Naive thymus-derived CD4-positive, alpha-beta T cell (primary cell): ENCODE data around the gene ELOB. TPM values are rescaled to one million over a fixed set of nuclear protein-coding genes. Genes with fewer than 3 reads are reported as not detected.

Source experiments
- ATAC-seq: fragments of 150-1000 bp; cut with Tn5 transposase; 2 replicates; pipeline ENCODE4 v1.10.0; 2021; ENCODE audit warnings: mild to moderate bottlenecking, moderate library complexity
- CTCF ChIA-PET: fragments of 350-600 bp; sonication (Branson Sonifier 250); formaldehyde crosslinking; loops from one replicate; lab custom pipeline; 2021; ENCODE audit warnings: antibody characterized with exemption; lab: Charles Lee
- POLR2A ChIA-PET: fragments of 350-600 bp; sonication (Branson Sonifier 250); formaldehyde crosslinking; loops from one replicate; lab custom pipeline; 2021; ENCODE audit warnings: antibody characterized with exemption, inconsistent platforms; lab: Charles Lee
- DNase-seq, 9 donors: peaks; one replicate each; pipeline versions ENCODE4 v3.0.0 to v3.0.0-alpha.2; 2020 to 2022; ENCODE audit warnings: mixed read lengths in 1 of 9
- H3K27ac ChIP-seq: one replicate; pipeline ENCODE4 v1.7.0; 2013; ENCODE audit warnings: mild to moderate bottlenecking, low read depth, low read length, moderate library complexity
- H3K27me3 ChIP-seq, 2 donors: one replicate each; pipeline ENCODE4 v1.7.0; 2013; ENCODE audit warnings: low read length in 2 of 2, mild to moderate bottlenecking in 2 of 2, moderate library complexity in 2 of 2; ENCODE audit not compliant: control insufficient read depth in 2 of 2, insufficient read depth in 2 of 2
- H3K36me3 ChIP-seq, 3 experiments: 1 replicate in 2 of 3; 2 replicates in 1 of 3; pipeline ENCODE4 v1.7.0; 2013; ENCODE audit warnings: low read length in 3 of 3, mild to moderate bottlenecking in 3 of 3, moderate library complexity in 1 of 3; ENCODE audit not compliant: insufficient read depth in 3 of 3, control insufficient read depth in 2 of 3
- H3K4me1 ChIP-seq, 2 donors: one replicate each; pipeline ENCODE4 v1.7.0; 2013; ENCODE audit warnings: low read length in 2 of 2, mild to moderate bottlenecking in 2 of 2, moderate library complexity in 1 of 2; ENCODE audit not compliant: control insufficient read depth in 2 of 2, insufficient read depth in 2 of 2
- H3K4me3 ChIP-seq: 2 replicates; pipeline ENCODE4 v1.7.0; 2013; ENCODE audit warnings: mild to moderate bottlenecking, low read length
- H3K9me3 ChIP-seq, 3 experiments: 1 replicate in 2 of 3; 2 replicates in 1 of 3; pipeline ENCODE4 v1.7.0; 2013; ENCODE audit warnings: low read length in 3 of 3; ENCODE audit not compliant: control insufficient read depth in 2 of 3
- H3K27ac Mint-ChIP-seq, 9 donors: one replicate each; pipeline ENCODE4 v1.8.0; 2020 to 2022; ENCODE audit warnings: mixed read lengths in 9 of 9, mild to moderate bottlenecking in 8 of 9, moderate library complexity in 5 of 9, inconsistent platforms in 2 of 9
- H3K27me3 Mint-ChIP-seq, 5 donors: one replicate each; pipeline ENCODE4 v1.8.0; 2021 to 2022; ENCODE audit warnings: mixed read lengths in 5 of 5, mild to moderate bottlenecking in 1 of 5
- H3K36me3 Mint-ChIP-seq, 5 donors: one replicate each; pipeline ENCODE4 v1.8.0; 2020 to 2022; ENCODE audit warnings: mixed read lengths in 5 of 5, mild to moderate bottlenecking in 3 of 5, inconsistent platforms in 1 of 5
- H3K4me1 Mint-ChIP-seq, 7 donors: one replicate each; pipeline ENCODE4 v1.8.0; 2020 to 2022; ENCODE audit warnings: mixed read lengths in 7 of 7, mild to moderate bottlenecking in 3 of 7, inconsistent platforms in 1 of 7
- H3K4me3 Mint-ChIP-seq, 10 donors: one replicate each; pipeline ENCODE4 v1.8.0; 2020 to 2022; ENCODE audit warnings: mild to moderate bottlenecking in 10 of 10, mixed read lengths in 10 of 10, moderate library complexity in 6 of 10, inconsistent platforms in 2 of 10
- H3K9me3 Mint-ChIP-seq, 11 donors: one replicate each; pipeline ENCODE4 v1.8.0; 2020 to 2022; ENCODE audit warnings: mixed read lengths in 11 of 11, mild to moderate bottlenecking in 4 of 11, inconsistent platforms in 1 of 11, moderate library complexity in 1 of 11
- intact Hi-C, 2 donors: fragments of 100-400 bp; cut with micrococcal nuclease; formaldehyde crosslinking; loops; one replicate each; pipeline ENCODE4 v1.15.1; 2023
- polyA plus RNA-seq, 2 donors: library from polyadenylated mRNA; unstranded; fragments of 300-500 nt; fragmentation: Illumina TruSeq; gene quantifications; one replicate each; pipeline ENCODE4 v1.2.3, GENCODE V29; 2021
- total RNA-seq, 6 experiments: library from RNA in 5 of 6; stranded (reverse) in 5 of 6; gene quantifications; 1 replicate in 5 of 6; 2 replicates in 1 of 6; pipeline ENCODE4 v1.2.3 and lab custom pipeline; 2021 to 2026

The ELOB gene
- total and polyA plus RNA-seq, 7 experiments from 2014 or later, result 65.3 to 252 (median 127) TPM

DNA sequence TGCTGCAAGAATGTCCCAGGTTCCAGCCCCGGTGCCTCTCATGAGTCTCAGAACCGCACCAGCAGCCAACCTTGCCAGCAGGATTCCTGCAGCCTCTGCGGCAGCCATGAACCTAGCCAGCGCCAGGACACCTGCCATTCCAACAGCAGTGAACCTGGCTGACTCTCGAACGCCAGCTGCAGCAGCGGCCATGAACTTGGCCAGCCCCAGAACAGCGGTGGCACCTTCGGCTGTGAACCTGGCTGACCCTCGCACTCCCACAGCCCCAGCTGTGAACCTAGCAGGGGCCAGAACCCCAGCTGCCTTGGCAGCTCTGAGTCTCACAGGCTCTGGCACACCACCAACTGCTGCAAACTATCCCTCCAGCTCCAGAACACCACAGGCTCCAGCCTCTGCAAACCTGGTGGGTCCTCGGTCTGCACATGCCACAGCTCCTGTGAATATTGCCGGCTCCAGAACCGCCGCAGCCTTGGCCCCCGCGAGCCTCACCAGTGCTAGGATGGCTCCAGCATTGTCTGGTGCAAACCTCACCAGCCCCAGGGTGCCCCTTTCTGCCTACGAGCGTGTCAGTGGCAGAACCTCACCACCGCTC lies 9.8 kb downstream of the ELOB start:
- Mint-ChIP-seq H3K4me1 (peaks cover 2 to 23% (median 14%) of the 10 kb centered on the region in 7 donors), H3K27ac (peak overlapping the region in 3 of 9 donors; percentile 24 to 84 (median 71)), H3K36me3 (peaks cover 13 to 76% (median 57%) of the 10 kb centered on the region in 5 donors), H3K4me3 (no peak overlapping the region), H3K27me3 (no peaks in the 10 kb centered on the region), H3K9me3 (peaks cover 0 to 20% (median 0%) of the 10 kb centered on the region in 11 donors)
- no peaks in the 10 kb centered on the region for H3K4me1 ChIP-seq
- H3K27ac ChIP-seq, result no peak overlapping the region
- no peak for DNase-seq
- intact Hi-C loops, result no loop called here
- H3K27me3 ChIP-seq, result no peaks in the 10 kb centered on the region
- POLR2A ChIA-PET, result interaction anchor here (0.6 to 3.2 kb wide), 5 partner anchors 8 to 366 kb away, joined by 4 to 20 read pairs (median 5); partner anchors contain the start of genes ELOB and SRRM2
- CTCF ChIA-PET, result no interaction called here
- H3K9me3 ChIP-seq, result no peaks in the 10 kb centered on the region
- no peak for ATAC-seq
- H3K4me3 ChIP-seq, result no peak overlapping the region
- H3K36me3 ChIP-seq, result peaks cover 61 to 100% (median 73%) of the 10 kb centered on the region in 3 experiments

DNA sequence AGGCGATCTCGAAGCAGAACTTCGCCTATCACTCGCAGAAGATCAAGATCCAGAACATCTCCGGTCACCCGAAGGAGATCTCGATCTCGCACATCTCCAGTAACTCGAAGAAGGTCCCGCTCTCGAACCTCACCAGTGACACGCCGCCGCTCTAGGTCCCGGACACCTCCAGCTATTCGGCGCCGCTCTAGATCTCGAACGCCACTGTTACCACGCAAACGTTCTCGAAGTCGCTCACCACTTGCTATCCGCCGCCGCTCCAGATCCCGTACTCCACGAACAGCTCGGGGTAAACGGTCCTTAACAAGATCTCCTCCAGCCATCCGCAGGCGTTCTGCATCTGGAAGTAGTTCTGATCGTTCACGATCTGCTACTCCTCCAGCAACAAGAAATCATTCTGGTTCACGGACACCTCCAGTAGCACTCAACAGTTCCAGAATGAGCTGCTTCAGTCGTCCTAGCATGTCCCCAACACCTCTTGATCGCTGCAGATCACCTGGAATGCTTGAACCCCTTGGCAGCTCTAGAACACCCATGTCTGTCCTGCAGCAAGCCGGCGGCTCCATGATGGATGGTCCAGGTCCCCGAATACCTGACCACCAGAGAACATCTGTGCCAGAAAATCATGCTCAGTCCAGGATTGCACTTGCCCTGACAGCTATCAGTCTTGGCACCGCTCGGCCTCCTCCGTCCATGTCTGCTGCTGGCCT lies 10.5 kb downstream of the ELOB start:
- peak overlapping the region in 6 of 9 donors; percentile 20 to 71 (median 54) for H3K27ac Mint-ChIP-seq
- POLR2A ChIA-PET, result interaction anchor here (0.6 to 3.2 kb wide), 5 partner anchors 9 to 367 kb away, joined by 4 to 20 read pairs (median 5); partner anchors contain the start of genes ELOB and SRRM2
- peak overlapping the region in 1 of 10 donors; percentile 21 for H3K4me3 Mint-ChIP-seq
- H3K4me1 Mint-ChIP-seq, result peaks cover 2 to 23% (median 15%) of the 10 kb centered on the region in 7 donors
- intact Hi-C loops, result loop anchor here in 1 of 2 donors (1.0 kb wide), 1 partner anchor 11 kb away; no protein-coding TSS in a partner anchor
- no peaks in the 10 kb centered on the region for H3K27me3 Mint-ChIP-seq
- Histone ChIP-seq H3K9me3 (no peaks in the 10 kb centered on the region), H3K4me1 (no peaks in the 10 kb centered on the region), H3K36me3 (peaks cover 64 to 100% (median 72%) of the 10 kb centered on the region in 3 experiments), H3K27ac (no peak overlapping the region), H3K27me3 (no peaks in the 10 kb centered on the region), H3K4me3 (no peak overlapping the region)
- DNase-seq (no peak), ATAC-seq (no peak)
- CTCF ChIA-PET, result no interaction called here
- peaks cover 0 to 20% (median 0%) of the 10 kb centered on the region in 11 donors for H3K9me3 Mint-ChIP-seq
- H3K36me3 Mint-ChIP-seq, result peaks cover 13 to 78% (median 59%) of the 10 kb centered on the region in 5 donors

DNA sequence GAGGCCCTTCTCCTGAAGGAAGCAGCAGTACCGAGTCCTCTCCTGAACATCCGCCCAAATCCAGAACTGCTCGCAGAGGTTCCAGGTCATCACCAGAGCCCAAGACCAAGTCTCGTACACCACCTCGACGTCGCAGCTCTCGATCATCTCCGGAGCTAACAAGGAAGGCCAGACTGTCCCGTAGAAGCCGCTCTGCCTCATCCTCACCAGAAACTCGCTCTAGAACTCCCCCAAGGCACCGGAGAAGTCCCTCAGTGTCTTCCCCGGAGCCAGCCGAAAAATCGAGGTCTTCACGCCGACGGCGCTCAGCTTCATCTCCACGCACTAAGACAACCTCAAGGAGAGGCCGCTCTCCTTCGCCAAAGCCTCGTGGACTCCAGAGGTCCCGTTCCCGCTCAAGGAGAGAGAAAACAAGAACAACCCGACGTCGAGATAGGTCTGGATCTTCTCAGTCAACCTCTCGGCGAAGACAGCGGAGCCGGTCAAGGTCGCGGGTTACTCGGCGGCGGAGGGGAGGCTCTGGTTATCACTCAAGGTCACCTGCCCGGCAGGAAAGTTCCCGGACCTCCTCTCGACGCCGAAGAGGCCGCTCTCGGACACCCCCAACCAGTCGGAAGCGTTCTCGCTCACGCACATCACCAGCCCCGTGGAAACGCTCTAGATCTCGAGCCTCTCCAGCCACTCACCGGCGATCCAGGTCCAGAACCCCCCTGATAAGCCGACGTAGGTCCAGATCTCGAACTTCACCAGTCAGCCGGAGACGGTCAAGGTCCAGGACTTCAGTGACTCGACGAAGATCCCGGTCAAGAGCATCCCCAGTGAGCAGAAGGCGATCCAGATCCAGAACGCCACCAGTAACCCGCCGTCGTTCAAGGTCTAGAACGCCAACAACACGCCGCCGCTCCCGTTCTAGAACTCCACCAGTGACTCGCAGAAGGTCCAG lies 11.3 kb downstream of the ELOB start:
- no peak overlapping the region for H3K27ac ChIP-seq
- ATAC-seq (no peak), DNase-seq (no peak)
- H3K4me1 Mint-ChIP-seq, result peaks cover 2 to 28% (median 19%) of the 10 kb centered on the region in 7 donors
- H3K9me3 Mint-ChIP-seq, result peaks cover 0 to 23% (median 0%) of the 10 kb centered on the region in 11 donors
- peaks cover 18 to 79% (median 68%) of the 10 kb centered on the region in 5 donors for H3K36me3 Mint-ChIP-seq
- peak overlapping the region in 4 of 10 donors; percentile 9 to 39 (median 18) for H3K4me3 Mint-ChIP-seq
- H3K36me3 ChIP-seq, result peaks cover 66 to 100% (median 66%) of the 10 kb centered on the region in 3 experiments
- H3K27me3 ChIP-seq, result no peaks in the 10 kb centered on the region
- no peaks in the 10 kb centered on the region for H3K4me1 ChIP-seq
- no peak overlapping the region for H3K4me3 ChIP-seq
- peak overlapping the region in 5 of 9 donors; percentile 20 to 78 (median 71) for H3K27ac Mint-ChIP-seq
- no peaks in the 10 kb centered on the region for H3K9me3 ChIP-seq
- H3K27me3 Mint-ChIP-seq, result no peaks in the 10 kb centered on the region
- intact Hi-C loops, result loop anchor here in 1 of 2 donors (1.0 kb wide), 1 partner anchor 10 kb away; no protein-coding TSS in a partner anchor
- CTCF ChIA-PET, result interaction anchor here (0.6 kb wide), 1 partner anchor 1204 kb away, joined by 3 read pairs; no protein-coding TSS in a partner anchor
- POLR2A ChIA-PET, result interaction anchor here (1.5 to 3.2 kb wide), 2 partner anchors 12 to 13 kb away, joined by 3 to 10 read pairs; partner anchors contain the start of gene ELOB

DNA sequence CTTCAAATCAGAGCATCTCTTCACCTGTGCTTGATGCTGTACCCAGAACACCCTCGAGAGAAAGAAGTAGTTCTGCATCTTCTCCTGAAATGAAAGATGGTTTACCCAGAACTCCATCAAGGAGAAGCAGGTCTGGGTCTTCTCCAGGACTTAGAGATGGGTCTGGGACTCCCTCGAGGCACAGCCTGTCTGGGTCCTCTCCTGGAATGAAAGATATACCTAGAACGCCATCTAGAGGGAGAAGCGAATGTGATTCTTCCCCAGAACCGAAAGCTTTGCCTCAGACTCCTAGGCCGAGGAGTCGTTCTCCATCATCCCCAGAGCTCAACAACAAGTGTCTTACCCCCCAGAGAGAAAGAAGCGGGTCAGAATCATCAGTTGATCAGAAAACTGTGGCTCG lies 12.4 kb downstream of the ELOB start:
- no peaks in the 10 kb centered on the region for H3K9me3 ChIP-seq
- no peak overlapping the region for H3K4me3 ChIP-seq
- CTCF ChIA-PET, result interaction anchor here (0.6 kb wide), 1 partner anchor 1203 kb away, joined by 3 read pairs; no protein-coding TSS in a partner anchor
- Mint-ChIP-seq H3K27me3 (no peaks in the 10 kb centered on the region), H3K4me3 (peak overlapping the region in 1 of 10 donors; percentile 13), H3K27ac (peak overlapping the region in 3 of 9 donors; percentile 51 to 78 (median 59)), H3K36me3 (peaks cover 24 to 86% (median 78%) of the 10 kb centered on the region in 5 donors), H3K9me3 (peaks cover 0 to 21% (median 0%) of the 10 kb centered on the region in 11 donors), H3K4me1 (peaks cover 7 to 33% (median 26%) of the 10 kb centered on the region in 7 donors)
- no peak for DNase-seq
- POLR2A ChIA-PET, result interaction anchor here (1.5 kb wide), 1 partner anchor 14 kb away, joined by 3 read pairs; no protein-coding TSS in a partner anchor
- intact Hi-C loops, result no loop called here
- H3K36me3 ChIP-seq, result peaks cover 64 to 100% (median 67%) of the 10 kb centered on the region in 3 experiments
- H3K4me1 ChIP-seq, result no peaks in the 10 kb centered on the region
- no peak overlapping the region for H3K27ac ChIP-seq
- no peaks in the 10 kb centered on the region for H3K27me3 ChIP-seq
- ATAC-seq, result peak; percentile 21

GRCh38 chr16:2763173-2763572 lies 13.9 kb downstream of the ELOB start:
- H3K4me1 Mint-ChIP-seq, result peaks cover 11 to 43% (median 24%) of the 10 kb centered on the region in 7 donors
- no peak overlapping the region for H3K4me3 ChIP-seq
- no peak for ATAC-seq

More at GRCh38 chr16:2763173-2763572, 13.9 kb downstream of the ELOB start:
- Mint-ChIP-seq H3K27me3 (no peaks in the 10 kb centered on the region), H3K4me3 (no peak overlapping the region), H3K9me3 (peaks cover 0 to 26% (median 0%) of the 10 kb centered on the region in 11 donors), H3K27ac (peak overlapping the region in 7 of 9 donors; percentile 12 to 66 (median 22)), H3K36me3 (peaks cover 35 to 90% (median 87%) of the 10 kb centered on the region in 5 donors)
- Histone ChIP-seq H3K36me3 (peaks cover 64 to 100% (median 73%) of the 10 kb centered on the region in 3 experiments), H3K9me3 (no peaks in the 10 kb centered on the region), H3K4me1 (no peaks in the 10 kb centered on the region), H3K27me3 (no peaks in the 10 kb centered on the region), H3K27ac (no peak overlapping the region)
- intact Hi-C loops, result no loop called here
- POLR2A ChIA-PET, result interaction anchor here (0.9 kb wide), 1 partner anchor 11 kb away, joined by 3 read pairs; no protein-coding TSS in a partner anchor
- no peak for DNase-seq
- CTCF ChIA-PET, result interaction anchor here (0.6 kb wide), 1 partner anchor 218 kb away, joined by 3 read pairs; no protein-coding TSS in a partner anchor
